GM19328 (cell line): Measurements from ENCODE around the gene KLRF1.
A peak's percentile ranks its signal among the peaks of the same experiment; 100 is the strongest.

Experiments used
- ATAC-seq: cut with Tn5 transposase; IDR thresholded peaks from one replicate; pipeline ENCODE4 v1.9.1; 2021; ENCODE audit warnings: mild to moderate bottlenecking, moderate library complexity; ENCODE audit not compliant: unreplicated experiment

KLRF1 gene

GRCh38 chr12:9827209-9827888, at the start of gene KLRF1:
KLRF1 (plus strand) TSS chr12:9827481; CDS start chr12:9827545, 64 bp downstream.
- no peak for ATAC-seq

- ATAC-seq, result no peak
These were observed 48.1 kb upstream of the KLRF1 start for GRCh38 chr12:9779209-9779608.

DNA sequence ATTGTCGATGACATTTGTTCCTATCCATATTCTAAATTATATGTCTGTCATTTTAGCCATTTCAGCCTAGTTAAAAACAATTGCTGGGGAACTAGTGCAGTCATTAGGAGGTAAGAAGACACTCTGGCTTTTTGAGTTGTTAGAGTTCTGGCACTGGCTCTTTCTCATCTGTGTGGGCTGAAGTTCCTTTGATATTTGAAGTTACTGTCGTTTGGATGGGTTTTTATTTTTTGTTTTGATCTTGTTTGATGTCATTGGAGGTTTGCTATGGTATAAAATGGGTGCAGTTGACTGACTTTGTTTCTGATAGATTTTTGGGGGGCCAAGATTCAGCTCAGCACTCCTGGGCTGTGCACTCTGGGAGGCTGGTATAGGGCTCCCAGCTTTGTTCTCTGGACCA, 45.9 kb upstream of the KLRF1 start:
- no peak for ATAC-seq

DNA sequence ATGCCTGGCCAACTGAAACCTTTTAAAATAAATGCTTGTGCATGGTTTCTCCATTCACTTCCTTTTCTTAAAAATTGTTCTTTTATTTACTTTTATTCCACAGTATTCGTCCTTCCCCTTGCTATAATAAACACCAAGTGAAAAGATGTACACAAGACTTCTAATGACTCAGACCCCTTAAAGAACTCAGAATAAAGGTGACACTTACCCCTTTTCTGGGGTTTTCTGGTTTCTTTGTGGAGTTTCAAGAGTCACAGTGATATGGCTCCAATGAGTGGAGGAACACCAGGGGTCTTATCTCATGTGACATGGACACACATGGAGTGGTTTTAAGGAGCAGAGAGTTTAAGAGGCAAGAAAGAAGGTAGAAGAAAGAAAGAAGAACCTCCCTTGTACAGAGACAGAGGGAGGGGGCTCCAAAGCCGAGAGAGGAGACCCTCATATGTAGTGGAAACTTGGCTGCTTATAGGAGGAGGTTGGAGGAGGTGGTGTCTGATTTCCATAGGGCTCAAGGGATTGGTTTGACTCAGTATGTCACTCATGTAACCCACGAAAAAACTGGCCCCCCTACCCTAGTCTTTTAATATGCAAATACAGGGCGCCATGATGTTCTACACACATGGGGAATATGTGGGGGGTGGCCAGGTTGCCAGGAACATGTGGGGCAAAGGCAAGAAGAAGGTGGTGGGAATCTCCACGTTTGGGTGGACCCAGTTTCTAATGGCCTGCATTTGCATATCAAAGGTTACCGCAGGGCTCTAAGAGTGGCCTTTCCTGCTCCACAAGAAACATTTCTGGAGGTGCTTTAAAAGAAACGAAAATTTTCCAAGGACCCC, 44.5 kb upstream of the KLRF1 start:
- no peak for ATAC-seq

DNA sequence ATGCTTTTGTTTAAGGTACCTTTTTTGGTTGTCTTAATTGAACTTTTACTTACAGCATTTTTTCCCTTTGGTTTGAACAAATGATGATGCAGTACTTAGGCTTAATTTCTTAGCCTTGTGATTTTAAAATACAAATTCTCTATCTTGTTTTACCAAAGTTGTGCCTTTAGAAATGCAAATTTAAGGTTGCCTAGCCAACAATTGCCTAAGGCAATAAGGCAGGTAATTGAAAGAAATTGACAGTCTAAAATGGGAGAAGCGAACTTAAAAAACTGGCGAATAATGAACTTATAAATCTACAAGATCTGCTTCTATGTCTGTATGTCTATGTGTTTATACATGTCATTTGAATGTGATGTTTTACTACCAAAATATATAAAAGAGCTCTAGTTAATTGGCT, 43.0 kb upstream of the KLRF1 start:
- ATAC-seq, result no peak

DNA sequence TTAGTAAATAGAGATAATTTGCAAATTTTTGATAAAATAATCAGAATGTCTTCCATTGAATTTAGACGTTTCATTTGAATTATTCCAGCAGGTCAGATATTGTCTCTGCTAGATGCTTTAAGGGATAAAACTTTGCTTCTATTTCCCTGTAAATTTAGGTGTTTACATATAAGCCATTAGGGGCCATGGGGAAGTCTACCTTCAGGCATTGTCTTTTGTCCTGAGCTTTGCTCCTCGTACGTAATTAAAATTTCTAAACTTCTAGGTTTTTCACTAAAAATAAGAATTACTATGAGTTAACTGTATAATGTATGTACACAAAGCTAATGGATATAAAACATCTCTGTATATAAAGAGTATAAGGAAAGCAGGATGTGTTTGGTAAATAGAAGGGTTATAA, 42.5 kb upstream of the KLRF1 start:
- ATAC-seq, result no peak

DNA sequence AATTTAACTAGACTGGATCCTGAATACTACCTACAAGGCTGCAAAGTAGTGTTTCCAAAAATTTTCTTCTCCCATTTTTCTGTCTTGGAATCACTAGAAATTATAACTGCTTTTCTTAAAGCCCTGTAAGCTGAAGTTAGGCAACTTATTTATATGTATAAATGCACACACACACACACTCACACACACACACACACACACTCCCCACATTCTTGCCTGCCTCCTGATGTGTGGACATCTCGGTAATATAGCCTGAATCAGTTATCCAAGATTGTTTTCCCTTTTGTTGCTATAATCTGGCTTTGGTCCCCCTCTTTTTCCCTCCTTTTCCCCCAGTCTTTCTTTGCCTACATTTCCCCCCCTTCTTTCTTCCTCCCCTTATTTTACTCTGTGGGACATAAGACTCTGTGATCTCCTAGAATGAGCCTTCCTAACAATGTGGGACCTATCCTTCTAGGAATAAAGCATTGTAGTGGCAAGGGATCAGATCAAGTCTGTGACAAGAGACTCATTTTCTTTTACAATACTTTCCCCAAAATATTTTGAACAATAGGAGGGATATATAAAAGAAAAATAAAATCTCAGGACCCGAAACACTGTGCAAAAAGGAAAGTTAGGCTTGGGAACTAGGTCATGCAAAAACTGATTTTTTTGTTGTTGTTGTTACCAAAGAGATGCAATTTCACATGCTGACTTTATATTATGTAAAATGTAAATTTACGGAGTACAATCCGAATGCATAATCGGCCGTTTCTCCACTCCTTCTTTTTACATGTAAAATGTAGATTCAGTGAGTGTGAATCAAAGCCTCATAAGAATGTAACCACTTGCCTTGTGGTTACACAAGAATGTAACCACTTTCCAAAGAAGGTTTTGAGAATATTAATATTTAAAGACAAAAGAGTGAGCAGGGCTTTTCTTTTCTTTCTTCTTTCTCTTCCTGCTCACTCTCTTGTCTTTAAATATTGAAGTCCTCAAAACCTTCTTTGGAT, 40.3 kb upstream of the KLRF1 start:
- ATAC-seq, result no peak

GRCh38 chr12:9792185-9792900, 34.9 kb upstream of the KLRF1 start:
- no peak for ATAC-seq

DNA sequence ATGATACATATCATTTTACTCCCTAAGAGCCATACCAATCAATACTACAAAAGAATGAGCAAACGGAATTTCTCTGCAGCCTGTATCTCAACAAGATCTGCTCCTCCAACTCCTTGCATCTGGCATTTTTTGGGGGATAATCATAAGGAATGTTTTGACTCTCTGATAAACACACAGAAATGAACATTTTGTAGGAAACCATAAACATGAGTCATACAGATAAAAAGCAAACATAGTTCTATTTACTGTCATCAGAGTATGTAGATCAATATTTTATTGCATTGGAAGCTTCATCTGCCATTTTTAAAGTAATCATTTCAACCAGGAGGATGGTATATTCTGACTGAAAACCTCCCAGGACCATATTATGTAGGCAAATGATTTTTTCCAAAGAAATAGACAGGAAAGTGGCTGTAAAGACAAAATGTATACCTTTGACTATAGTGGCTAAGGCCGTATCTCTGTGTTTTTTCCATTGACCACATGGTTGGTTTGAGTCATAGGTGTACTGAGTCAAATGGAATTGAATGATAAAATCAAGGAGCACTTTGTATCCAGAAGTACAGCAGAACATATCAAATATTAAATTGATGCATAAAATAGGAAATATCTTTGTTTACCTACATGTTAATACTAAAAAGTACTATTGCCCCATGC, 34.2 kb upstream of the KLRF1 start:
- no peak for ATAC-seq

DNA sequence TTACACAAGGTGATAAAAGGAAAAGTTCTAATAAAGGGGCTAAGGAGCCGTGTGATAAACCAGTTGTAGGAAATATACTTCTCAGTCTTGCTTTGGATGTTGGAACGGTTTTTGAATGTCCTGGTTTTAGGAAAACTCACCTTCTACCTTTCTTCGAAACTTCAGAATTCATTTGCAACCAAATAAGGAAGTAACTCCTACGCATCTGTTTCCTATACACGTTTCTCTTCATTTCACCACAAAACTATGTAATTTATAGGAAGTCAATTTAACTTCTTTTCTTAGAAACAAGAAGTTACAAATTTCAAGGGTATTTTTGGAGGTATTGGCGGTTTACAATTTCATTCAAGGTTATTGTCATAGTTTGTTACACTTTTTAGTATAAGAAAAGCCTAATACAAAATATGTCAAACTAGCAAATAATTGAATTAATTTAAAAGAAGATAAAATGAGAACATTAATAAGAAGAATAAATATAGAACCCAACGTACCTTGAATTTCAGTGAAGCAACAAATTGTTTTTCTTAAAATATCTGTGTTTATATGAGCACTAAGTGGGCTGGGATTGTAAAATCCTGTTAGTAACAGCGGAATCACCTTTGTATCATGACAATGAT, 33.4 kb upstream of the KLRF1 start:
- ATAC-seq, result no peak

- no peak for ATAC-seq
These were observed 32.7 kb upstream of the KLRF1 start for GRCh38 chr12:9794484-9795093.

DNA sequence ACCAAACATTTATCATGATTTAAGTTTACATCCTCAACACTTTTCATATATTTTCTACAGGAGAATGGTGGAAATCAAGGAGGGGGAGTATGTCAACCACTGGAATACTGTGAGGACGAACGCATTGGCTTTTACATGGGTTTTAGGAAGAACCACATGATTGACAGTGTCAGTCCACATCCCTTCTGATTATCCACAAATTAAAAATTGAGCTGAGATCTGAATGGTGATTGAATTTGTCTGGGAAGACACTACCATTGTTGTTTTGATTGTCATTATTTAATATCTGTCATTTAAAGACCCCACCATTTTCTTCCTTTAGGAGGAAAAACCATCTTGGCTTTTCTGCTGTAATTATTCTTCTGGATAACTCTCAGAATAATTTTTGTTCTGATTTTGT, 31.3 kb upstream of the KLRF1 start:
- no peak for ATAC-seq

DNA sequence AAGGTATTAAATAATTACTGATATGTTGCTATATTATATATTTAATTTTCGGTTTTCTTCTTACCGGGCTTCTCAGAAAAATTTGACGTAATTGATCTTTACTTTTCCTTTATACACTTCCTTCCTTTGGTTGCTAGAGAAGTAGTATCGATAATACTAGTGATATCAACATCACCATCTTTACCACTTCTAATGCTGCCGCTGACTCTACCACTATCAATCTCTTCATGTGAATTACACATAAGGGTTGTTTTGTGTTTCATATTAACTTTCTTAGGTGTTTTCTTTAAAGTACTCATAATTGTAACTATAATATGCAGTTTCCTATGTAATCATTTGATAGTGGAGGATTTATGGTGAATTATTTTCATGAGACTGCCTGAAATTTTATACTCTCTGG, 30.9 kb upstream of the KLRF1 start:
- ATAC-seq, result no peak

- no peak for ATAC-seq
These were observed 30.3 kb upstream of the KLRF1 start for GRCh38 chr12:9796971-9797370.

GRCh38 chr12:9797722-9798619, 29.3 kb upstream of the KLRF1 start:
- peak; percentile 94 for ATAC-seq

DNA sequence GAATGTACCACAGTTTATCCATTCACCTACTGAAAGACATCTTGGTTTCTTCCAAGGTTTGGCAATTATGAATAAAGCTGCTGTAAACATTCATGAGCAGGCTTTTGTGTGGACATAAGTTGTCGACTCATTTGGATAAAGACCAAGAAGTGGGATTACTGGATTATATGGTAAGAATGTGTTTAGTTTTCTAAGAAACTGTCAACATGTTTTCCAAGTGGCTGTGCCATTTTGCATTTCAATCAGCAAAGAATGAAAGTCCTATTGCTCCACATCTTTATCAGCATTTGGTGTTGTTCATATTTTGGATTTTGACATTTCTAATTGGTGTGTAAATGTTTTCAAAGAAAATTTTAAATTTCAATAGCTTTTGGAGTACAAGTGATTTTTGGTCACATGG, 27.3 kb upstream of the KLRF1 start:
- ATAC-seq, result no peak

GRCh38 chr12:9805883-9806282, 21.4 kb upstream of the KLRF1 start:
- no peak for ATAC-seq

DNA sequence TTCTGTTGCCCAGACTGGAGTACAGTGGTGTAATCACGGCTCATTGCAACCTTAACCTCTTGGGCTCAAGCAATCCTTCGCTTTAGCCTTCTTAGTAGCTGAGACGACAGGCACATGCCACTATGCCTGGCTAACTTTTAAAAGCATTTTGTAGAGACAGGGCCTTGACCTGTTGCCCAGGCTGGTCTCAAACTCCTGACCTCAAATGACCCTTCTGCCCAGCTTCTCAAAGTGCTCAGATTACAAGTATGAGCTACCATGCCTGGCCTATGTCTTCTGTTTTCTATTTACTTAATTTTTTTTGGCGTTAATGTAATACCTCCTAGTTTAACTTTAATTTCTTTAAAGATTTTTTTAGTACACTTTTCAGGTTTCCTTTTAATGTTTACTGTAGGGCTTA, 20.6 kb upstream of the KLRF1 start:
- no peak for ATAC-seq
